ACC112 (cell line): ENCODE data around the gene ADRA2C.

Source experiments
- H2AFZ ChIP-seq: fragments of 200-600 bp; sonication (generic); one replicate; pipeline ENCODE4 v1.6.0; 2017; ENCODE audit warnings: antibody characterized with exemption, low read length; ENCODE audit not compliant: unreplicated experiment
- H3K27ac ChIP-seq: fragments of 200-600 bp; sonication (generic); 2 replicates; pipeline ENCODE4 v1.5.1; 2014; ENCODE audit warnings: low read depth, mild to moderate bottlenecking, antibody characterized with exemption, low read length, moderate library complexity
- H3K27me3 ChIP-seq: fragments of 200-600 bp; sonication (generic); 2 replicates; pipeline ENCODE4 v1.6.1; 2014; ENCODE audit warnings: mild to moderate bottlenecking, antibody characterized with exemption, low read length, moderate library complexity, mixed read lengths; ENCODE audit not compliant: insufficient read depth
- H3K36me3 ChIP-seq: fragments of 200-600 bp; sonication (generic); 2 replicates; pipeline ENCODE4 v1.6.1; 2016; ENCODE audit warnings: mild to moderate bottlenecking, antibody characterized with exemption, low read length, moderate library complexity, mixed read lengths; ENCODE audit not compliant: insufficient read depth
- H3K4me1 ChIP-seq: fragments of 200-600 bp; sonication (generic); one replicate; pipeline ENCODE4 v1.6.1; 2016; ENCODE audit warnings: low read length, mixed read lengths; ENCODE audit not compliant: insufficient read depth, unreplicated experiment, control insufficient read depth
- H3K4me3 ChIP-seq: fragments of 200-600 bp; sonication (generic); 2 replicates; pipeline ENCODE4 v1.5.1; 2014; ENCODE audit warnings: mild to moderate bottlenecking, low read depth, low read length
- H3K79me2 ChIP-seq: fragments of 200-600 bp; sonication (generic); one replicate; pipeline ENCODE4 v1.6.0; 2016; ENCODE audit warnings: low read length; ENCODE audit not compliant: control insufficient read depth, unreplicated experiment, insufficient read depth

The ADRA2C gene

GRCh38 chr4:3816256-3816825 is 50.2 kb downstream of the ADRA2C start:
- Histone ChIP-seq H3K4me3 (no peak overlapping the region), H3K27ac (no peak overlapping the region), H3K79me2 (no peaks in the 10 kb centered on the region), H3K27me3 (peaks cover 11% of the 10 kb centered on the region), H2AFZ (no peak overlapping the region), H3K4me1 (no peaks in the 10 kb centered on the region), H3K36me3 (no peaks in the 10 kb centered on the region)

- Histone ChIP-seq H3K4me1 (no peaks in the 10 kb centered on the region), H3K36me3 (no peaks in the 10 kb centered on the region), H3K27me3 (peaks cover 11% of the 10 kb centered on the region), H3K79me2 (no peaks in the 10 kb centered on the region), H2AFZ (no peak overlapping the region), H3K27ac (no peak overlapping the region), H3K4me3 (no peak overlapping the region)
Measured at GRCh38 chr4:3816983-3817960, 51.1 kb downstream of the ADRA2C start.
